Fibroblast of skin of right biceps (primary cell): ENCODE results near the gene INTS3.
"Not testable (repeated sequence)": the region's sequence is repeated elsewhere in the genome, so short reads cannot be mapped to it uniquely, and the experiment has no call there.

Experiments used
- DNase-seq: peaks from one replicate; pipeline ENCODE4 v3.0.0-alpha.2; 2013

INTS3 gene

DNA sequence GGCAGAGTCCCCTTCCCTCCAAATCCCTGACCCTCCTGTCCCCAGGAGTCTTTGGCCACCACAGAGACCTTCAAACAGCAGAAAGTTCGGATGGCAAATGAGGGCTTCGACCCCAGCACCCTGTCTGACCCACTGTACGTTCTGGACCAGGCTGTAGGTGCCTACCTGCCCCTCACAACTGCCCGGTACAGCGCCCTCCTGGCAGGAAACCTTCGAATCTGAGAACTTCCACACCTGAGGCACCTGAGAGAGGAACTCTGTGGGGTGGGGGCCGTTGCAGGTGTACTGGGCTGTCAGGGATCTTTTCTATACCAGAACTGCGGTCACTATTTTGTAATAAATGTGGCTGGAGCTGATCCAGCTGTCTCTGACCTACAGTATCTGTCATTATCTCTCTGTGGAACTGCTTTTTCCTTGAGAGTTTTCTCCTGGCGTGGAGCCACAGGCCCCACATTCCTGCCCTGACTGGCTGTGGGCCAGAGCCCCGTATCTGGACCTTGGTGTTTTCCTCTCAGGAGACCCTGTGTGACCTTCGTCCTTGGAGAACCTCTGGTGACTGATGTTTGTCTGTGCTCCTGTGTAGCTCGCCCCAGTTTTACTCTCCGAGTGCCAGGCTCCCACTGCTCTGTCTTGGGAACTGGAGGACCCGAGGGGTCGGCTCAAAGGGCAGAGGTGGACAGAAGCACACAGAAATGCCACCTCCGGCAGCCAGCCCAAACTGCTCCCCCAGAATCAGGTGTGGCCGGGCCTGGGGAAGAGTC is 52.1 kb downstream of the INTS3 start:
- no peak for DNase-seq

DNA sequence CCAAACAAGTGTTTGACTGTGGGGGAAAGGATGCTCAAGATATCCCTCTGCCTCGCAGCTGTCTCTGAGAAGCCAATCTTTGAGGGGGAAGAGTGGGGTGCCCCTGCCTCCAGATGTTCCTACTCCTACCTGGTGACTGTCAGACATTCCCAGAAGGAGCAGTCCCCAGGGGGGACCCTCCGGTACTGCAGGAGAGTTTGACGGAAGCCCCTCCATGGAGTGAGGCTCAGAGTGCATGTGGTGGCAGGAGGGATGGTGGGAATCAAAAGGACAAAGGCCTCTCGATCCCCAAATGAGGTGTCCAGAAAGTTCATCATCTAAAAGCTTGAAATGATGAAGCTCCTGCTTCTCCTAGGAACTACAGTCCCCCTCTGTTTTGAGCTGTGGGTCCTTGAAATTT is 52.7 kb downstream of the INTS3 start:
- DNase-seq: no peak

DNA sequence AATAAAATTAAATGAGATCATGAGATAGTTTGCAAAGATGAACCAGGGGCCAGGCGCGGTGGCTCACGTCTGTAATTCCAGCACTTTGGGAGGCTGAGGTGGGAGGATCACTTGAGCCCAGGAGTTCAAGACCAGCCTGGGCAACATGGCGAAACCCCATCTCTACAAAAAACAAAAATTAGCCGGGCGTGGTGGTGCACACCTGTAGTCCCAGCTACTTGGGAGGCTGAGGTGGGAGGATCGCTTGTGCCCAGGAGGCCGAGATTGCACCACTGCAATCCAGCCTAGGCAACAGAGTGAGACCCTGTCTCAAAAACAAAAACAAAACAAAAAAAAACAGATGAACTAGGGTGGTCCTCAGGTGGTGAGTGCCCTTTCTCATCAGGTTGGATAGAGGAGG is 54.8 kb downstream of the INTS3 start:
- DNase-seq: not testable (repeated sequence)

DNA sequence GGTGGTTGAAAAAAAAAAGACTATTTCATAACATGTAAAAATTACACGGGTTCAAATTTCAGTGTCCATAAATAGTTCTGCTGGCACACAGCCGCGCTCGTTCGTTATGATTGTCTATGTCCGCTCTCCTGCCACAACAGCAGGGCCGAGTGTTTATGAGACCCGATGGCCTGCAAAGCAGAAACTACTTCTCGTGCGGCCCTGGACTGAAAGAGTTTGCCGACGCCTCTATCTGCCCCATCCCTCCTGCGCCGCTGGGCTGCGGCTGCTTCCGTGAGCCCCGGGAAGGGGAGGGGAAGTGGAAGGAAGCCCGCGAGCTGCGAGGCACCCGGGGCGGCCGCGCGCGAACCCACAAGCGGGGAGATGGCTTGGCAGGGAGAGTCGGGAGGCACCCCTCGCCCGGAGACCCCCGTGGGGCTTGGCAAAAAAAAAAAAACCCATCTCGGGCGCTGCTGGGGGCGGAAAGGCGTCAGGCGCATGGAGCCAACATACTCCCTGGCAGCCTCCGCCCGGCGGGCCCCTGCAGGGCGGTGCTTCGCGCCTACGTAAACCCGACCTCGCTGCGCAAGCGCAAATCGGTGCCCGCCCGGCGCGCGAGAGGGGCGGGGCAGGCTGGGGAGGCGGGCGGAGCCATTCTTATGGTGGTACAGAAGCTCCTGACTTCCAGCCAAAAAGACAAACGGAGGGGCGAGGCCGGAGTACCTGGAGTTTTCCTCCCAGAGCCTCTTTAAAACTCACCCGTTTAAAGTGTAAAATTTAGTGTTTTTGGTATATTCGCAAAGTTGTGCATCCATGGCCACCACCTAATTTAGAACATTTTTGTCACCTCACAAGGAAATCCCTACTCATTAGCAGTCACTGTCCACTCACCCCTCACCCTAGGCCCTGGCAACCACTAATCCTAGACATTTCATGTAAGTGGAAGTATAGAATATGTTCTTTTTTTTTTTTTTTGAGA is 55.7 kb downstream of the INTS3 start:
- DNase-seq: peak; percentile 89

DNA sequence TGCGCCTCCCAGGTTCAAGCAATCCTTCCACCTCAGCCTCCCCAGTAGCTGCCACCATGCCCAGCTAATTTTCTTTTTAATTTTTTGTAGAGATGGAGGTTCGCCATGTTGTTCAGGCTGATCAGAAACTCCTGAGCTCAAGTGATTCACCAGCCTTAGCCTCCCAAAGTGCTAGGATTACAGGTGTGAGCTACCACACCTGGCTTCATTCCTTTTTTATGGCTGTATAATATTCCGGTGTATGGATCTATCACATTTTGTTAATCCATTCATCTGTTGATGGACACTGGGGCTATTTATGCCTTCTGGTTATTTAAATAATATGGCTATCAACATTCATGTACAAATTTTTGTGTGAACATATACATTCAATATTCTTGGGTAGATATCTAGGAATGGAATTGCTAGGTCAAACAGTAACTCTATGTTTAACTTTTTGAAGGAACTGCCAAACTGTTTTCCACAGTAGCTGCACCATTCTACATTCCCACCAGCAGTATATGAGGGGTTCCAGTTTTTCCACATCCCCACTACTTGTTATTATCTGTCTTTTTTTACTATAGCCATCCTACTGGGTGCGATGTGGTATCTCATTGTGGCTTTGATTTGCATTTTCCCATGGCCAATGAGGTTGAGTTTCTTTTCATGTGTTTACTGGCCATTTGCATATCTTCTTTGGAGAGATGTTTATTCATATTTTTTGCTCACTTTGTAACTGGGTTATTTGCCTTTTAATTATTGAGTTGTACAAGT is 58.4 kb downstream of the INTS3 start:
- no peak for DNase-seq

DNA sequence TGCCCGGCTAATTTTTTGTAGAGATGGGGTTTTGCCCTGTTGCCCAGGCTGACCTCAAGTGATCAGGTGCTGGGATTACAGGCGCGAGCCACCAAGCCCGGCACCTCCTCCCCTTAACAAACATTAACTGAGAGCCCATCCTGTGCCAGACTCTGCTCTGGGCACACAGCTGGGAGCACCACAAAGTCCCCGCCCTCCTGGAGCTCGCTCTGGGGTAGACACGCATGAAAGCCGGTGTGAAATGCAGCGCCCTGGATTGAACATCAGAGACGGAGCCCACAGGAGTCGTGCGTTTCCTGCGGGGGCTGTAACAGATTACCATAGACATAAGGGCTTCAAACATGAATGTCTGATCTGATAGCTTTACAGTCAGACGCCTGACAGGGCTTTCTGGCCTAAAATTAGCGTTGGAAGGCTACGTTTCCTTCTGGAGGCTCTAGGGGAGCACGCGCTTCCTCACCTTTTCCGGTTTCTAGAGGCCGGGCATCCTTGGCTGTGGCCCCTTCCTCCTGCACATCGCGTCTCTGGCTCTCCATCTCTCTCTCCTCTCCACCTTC is 61.7 kb downstream of the INTS3 start:
- DNase-seq: no peak

DNA sequence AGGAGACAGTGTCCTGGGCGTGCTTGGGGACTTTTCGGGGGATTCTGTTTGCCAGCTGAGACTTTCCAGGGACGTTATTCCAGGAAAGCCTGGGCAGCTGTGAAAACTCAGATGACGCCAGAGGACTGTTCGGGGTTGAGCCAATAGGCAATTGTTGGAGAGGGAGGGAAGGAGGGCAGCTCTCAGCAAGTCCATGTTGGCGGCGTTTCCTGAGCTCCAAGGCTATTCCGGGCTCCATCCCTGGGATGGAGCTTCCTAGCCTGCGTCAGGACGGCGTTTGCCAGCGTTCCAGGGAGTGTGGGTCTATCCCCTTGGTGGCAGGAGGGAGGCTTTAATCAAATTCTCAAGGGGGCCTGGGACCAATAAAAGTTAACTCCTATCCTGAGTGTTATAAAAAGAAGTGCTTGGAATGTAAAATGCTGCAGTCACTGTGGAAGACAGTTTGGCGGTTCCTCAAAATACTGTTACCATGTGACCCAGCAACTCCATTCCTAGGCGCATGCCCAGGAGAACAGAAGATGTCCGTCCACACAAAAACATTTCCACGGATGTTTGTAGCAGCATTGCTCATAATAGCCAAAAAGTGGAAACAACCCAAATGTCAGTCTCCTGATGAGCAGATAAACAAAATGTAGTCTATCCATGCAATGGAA is 62.6 kb downstream of the INTS3 start:
- peak; percentile 71 for DNase-seq

DNA sequence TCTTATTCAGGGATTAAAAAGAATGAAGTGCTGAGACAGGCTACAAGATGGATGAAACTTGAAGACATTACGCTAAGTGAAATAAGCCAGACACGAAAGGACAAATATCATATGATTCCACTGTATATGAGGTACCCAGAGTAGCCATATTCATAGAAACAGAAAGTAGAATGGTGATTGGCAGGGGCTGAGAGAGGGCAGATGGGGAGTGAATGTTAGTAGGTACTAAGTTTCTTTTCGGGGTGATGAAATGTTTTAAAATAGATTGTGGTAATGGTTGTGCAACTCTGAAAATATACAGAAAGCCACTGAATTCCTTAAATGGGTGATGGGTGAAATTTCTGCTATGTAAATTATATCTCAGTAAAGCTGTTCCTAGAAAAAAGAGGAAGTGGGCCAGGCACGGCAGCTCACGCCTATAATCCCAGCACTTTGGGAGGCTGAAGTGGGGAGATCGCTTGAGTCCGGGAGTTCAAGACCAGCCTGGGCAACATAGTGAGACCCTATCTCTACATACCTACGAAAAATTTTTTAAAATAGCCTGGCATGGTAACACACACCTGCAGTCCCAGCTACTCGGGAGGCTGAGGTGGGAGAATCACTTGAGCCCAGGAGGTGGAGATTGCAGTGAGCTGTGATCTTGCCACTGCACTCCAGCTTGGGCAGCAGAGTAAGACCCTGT is 63.3 kb downstream of the INTS3 start:
- DNase-seq: peak; percentile 93

DNA sequence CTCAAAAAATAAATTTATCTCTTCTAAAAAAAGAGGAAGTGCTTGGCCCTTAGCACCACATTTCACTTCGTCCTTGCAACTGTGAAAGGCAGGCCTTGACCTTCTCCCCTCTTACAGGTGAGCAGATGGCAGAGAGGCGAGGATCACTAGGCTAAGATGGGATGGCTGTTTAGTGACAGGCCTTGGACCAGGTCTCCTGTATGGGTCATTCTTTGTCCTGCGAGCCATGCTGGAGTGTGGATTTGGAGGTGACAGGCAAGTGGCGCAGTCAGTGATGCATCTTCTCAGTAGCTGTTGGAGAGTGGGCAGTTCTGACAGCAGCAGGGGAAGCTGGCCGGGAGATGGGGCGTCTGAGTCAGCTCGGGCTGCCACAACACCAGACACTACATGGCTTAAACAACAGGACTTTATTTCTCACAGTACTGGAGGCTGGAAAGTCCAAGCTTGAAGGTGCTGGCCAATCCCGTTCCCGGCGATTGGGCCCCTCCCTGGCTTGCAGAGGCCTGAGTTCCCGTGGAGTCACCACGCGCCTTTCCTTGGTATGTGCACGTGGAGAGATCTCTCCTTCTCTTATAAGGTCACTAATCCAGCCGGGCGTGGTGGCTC is 63.9 kb downstream of the INTS3 start:
- peak; percentile 50 for DNase-seq

DNA sequence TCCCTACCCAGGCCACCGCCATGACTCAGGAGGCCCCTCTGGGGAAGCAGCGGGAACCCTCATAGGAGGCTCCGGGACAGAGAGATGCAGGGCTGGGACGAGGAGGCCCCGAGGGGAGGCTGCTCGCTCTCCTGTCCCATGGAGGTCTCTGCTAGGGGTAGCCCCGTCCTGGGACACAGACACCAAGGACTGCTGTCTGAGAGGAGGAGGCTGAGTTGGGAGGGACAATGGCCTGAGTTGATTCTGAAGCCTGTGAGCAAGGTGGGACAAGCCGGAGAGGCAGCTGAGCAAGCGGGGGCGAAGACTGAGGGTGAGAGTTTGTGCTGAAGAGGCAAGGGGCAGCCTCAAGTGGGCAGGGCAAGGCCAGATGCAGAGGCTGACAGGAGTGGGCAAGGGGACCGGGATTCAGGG is 64.8 kb downstream of the INTS3 start:
- DNase-seq: no peak

DNA sequence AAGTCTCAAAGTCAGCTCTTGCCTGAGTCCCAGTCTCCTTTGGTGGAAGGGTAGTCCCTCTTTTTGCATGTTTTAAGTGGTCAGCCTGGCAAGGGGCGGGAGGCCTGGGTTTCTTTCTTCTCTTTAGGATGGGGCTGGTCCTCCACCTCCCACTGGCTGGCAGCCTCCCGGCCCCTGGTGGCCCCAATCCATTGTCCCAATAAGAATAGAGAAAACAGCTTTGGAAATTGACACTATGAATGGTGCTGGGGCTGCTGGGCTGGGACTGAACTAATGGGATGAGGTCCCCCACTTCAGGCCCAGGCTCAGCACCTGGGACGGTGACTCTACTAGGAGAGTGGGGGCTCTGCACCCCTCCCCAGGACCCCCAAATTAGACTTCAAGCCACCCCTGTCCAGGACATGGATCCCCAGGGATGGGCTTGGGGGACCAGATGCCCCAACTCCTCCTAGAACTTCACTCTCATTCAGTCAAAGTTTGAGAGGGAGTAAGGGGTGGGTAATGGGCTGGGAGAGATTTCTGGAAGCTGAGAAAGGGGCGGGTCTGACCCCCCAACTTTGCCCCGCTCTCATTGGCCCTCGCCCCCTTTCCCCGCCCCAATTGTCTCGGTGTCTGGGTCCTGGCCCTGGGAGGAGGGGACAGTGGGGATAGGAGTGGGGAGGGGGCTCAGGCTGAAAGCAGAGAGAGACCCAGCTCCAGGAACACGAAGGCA is 65.6 kb downstream of the INTS3 start:
- no peak for DNase-seq

DNA sequence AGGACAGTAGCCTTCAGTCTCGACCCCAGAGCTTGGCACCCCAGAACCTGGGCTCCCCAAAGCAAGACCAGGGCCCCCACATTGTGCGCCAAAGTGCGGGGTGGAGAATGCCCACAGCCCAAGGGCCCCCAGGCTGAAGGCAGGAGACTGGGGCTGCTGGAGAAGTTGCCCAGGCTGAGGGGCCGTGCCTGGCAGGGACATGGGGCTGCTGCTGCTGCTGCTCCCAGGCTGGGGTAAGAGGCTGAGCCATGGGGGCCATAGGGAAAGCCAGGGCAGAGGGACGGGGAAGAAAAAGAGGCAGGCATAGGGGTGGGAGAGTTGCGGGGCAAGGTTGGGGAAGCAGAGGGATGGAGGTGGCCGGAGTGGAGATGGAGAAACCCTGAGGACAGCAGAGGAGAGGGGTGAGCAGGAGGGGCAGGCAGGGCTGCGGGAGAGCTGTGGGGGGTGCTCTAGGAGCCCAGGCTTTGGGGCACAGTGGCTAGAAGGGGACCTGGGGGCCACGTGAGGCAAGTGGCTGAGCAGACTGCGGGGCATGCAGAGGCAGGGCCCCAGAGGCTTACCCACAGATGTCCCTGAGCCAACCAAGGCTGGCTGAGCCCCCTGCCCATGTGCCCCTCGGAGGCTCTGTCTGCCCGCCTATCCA is 66.2 kb downstream of the INTS3 start:
- DNase-seq: no peak

DNA sequence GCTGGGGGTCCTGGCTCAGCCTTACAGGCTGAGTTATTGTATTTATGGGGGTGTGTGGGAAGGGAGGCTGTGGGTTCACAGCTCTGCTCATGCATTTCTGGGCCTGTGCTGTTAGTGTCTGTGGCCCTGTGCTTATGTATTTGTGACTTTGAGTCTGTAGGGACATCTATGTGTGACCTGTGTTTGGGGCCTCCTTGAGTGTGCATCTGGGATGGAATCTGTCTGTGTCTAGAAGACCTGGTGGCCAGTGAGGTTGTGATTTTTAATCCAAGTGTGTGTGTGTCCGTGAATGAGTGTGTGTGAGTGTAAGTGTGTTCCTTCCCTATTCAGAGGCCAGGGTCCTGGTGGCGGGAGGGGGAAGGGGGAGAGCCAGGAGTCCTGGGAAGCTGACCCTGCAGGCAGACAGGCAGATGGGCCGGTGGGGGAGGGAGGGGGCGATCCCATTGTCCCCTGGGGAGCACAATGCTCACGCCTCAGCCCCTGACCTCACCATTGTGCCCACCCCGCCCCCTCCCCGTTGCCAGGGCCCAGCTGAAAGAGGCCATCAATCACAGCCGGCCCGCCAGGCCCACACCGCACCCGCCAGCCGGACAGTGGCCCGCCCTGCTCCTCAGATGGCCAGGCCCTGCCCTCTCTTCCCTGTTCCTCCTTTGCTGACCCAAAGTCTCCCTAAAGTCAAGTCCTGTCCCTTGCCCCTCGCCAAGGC is 66.9 kb downstream of the INTS3 start:
- no peak for DNase-seq

DNA sequence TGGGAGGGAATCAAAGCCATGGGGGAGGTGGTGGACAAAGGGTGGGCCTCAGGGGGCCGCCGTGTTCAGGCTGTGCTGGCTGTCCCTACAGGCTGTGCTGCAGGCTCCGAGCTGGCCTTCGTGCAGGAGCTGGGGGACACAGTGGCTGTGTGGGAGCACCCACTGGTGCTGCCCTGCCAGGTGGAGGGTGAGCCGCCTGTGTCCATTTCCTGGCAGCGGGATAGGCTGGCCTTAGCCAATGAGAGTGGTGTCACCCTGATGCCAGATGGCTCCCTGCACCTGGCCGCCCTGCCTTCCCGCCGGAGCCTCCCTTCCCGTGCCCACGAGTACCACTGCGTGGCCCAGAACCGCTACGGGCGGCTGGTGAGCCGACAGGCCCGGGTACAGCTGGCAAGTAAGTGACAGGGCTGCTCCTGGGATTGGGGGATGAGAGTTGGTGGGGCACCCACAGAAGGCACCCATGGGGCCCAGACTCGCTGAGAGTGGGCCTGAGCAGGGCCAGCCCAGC is 67.5 kb downstream of the INTS3 start:
- no peak for DNase-seq

DNA sequence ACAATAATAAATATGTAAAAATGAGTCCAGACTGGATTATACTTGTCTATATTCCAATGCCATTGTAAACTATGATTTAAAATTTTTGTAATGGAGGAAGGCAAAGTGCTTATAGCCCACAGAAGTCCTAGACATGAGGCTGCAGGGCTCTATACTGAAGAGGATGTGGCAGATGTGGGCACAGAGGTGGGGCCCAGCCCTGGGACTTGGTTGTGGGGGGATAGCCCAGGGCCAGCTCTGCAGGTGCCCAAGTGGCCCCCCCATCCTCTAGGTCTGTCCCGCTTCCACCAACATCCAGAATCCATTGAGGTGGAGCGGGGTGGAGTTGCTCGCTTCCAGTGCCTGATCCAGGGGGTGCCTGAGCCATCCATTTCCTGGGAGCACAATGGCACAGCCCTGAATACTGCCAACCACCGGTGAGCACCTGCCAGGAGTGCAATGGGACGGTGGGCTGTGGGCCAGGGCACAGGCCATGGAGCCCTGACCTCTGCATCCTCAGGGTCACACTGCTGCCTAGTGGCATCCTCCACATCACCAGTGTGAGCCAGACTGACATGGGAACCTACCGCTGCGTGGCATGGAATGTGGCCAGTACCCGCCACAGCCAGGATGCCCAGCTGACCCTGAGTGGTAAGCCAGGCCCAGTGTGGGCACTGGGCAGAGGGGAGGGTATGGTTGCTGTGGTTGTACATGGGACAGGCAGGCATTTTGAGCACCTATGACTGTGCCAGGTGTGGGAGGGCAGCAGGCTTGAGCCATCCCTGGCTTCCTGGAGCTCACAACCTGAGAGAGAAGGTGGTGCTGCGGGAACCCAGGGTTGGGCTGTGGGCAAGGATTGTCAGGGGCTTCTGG is 68.3 kb downstream of the INTS3 start:
- no peak for DNase-seq

DNA sequence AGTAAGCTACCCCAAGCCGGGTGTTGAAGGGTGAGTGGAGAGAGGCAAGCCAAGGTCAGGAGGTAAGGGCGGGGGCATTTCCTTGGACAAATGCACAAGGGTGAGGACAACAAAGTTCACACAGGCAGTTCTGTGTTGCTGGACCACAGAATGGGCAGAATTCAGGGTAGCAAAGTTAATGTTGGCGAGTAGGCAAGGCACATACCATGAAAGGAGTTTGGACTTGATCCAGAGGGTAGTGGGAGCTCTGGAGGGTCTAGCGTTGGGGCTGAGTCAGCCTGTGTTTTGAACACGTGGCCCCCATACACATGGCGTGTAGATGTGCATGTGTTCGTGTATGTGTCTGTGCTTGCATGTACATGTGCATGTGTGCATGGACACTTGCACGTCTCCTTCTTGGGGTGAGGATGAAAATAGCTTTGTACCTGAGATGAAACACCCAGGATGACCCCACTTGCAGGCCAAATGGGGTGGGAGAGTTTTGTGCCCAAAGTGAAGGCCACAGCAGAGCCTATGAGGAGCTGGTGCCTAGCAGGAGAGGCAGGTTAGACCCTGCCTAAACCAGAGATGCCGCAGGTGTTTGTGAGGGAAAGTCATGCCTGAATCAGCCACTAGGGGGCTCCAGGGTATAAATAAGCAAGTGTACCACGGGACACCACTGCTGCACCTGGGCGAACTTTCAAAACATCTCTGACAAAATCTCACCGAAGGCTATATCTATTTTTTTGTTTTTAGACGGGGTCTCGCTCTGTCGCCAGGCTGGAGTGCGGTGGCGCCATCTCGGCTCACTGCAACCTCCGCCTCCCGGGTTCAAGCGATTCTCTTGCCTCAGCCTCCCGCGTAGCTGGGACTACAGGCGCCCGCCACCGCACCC is 69.2 kb downstream of the INTS3 start:
- peak; percentile 62 for DNase-seq

DNA sequence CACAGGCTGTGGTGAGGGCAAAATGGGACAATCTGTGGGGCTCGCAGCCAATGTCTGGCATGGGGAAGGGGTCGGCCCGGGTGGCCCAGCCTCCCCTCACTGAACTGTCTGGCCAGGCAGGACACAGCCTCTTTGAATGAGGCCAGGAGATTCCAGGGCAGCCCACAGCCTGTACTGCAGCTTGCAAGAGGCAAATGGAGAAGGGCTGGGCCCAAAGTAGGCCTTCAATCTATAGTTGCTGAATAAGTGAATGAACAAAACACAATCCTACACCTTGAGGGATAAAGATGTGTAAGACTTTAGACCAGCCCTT is 70.6 kb downstream of the INTS3 start:
- no peak for DNase-seq
